ENCODE results near the gene TPCN1.
"Not testable (repeated sequence)": the region's sequence is repeated elsewhere in the genome, so short reads cannot be mapped to it uniquely, and the experiment has no call there.

TPCN1 gene

DNA sequence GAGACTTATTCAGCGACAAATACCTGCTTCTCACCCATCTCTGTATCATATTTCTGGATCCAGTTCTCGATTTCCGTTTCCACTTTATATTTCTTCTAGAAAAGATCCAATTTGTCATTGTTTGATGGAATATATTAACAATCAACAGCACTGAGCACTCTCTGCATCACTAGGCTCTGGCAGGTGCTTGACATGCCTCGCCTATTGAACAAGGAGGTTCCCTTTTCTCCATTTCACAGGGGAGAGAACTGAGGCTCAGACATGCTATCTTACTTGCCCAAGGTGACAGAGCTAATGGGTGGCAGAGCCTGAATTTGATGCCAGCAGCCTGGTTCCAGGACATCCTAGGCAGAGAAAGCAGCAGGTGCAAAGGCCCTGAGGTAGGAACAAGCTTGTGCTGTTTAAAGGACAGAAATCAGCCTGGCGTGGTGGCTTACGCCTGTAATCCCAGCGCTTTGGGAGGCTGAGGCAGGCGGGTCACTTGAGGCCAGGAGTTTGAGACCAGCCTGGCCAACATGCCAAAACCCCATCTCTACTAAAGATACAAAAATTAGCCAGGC, 23.7 kb upstream of the TPCN1 start:
- DNase-seq, result no peak

- no peak for DNase-seq
Measured at GRCh38 chr12:113198296-113198695, 23.0 kb upstream of the TPCN1 start.

DNA sequence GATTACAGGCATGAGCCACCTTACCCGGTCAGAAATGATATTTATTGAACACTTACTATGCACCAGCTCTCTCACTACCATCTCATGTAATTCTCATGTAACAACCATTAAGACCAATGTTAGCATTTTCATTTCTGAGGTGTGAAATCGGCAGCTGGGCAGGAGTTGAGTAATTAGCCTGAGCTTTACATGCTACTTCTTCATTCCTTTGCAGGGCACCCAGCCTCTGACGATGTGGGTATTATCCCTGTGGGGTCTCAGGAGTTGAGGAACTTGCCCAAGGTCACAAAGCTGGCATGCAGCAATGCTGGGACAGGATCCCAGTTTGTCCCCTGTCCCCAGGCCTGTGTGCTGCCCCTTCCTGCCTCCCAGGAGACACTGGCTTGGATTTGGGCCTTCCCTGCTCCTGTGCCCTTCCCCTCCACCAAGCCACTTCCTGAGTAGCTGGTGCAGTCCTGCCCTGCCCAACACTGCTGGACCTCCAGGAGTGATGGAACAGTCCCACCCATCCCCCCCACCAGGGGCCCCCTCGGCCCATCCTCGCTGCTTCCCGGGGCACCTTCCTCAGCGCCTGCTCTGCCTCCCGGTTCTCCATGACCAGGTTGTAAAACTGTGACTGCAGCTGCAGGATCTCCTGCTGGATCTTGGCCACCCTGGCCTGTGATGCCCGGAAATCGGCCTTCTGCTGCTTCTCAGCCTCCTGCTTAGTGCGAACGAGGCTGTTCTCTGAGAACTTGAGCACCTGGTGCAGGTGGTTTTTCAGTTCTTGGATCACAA, 21.1 kb upstream of the TPCN1 start:
- no peak for DNase-seq

DNA sequence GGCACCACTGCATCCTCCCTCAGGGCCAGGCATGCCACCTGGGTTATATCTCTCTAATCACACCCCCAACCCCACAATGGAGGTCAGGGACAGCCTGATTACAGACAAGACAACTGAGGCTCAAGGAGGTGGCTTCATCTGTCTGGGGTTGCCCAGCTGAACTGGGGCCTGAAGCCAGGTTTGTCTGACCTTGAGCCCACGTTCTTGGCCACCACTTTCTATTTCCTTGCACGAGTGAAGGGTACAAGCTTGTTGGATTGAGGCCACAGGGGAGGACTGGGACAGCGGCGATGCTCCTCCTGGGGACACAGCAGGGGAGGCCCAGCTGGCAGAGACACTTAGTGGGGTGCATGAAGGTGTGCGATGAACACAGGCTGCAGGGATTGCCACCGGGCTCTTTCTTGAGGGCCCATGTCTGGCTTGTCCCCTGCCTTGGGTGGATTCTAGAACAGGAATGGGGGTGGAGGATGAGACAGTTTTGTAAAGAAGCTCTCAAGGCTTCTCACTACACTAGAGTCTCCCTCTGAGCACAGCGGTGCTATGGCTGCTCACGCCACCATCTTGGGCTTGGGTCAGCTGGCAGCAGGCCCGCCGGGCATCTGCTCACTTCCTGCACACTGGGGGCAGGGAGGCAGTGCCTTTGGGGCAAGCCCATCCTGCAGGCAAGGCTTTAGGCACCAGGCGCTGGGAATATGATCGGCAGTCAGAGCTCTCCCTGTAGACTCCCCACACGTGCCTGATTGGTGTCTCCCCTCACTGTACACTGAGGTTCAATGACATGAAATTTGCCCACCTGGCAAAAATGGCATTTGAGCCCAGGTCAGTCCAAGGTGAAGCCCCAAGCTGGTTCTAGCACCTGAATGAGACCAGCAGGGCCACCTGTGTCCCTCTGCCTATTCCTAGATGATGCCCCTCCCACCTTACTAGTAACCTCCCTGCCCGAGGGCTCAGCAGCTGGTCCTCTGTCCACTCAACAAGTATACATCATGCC, 19.8 kb upstream of the TPCN1 start:
- no peak for DNase-seq

DNA sequence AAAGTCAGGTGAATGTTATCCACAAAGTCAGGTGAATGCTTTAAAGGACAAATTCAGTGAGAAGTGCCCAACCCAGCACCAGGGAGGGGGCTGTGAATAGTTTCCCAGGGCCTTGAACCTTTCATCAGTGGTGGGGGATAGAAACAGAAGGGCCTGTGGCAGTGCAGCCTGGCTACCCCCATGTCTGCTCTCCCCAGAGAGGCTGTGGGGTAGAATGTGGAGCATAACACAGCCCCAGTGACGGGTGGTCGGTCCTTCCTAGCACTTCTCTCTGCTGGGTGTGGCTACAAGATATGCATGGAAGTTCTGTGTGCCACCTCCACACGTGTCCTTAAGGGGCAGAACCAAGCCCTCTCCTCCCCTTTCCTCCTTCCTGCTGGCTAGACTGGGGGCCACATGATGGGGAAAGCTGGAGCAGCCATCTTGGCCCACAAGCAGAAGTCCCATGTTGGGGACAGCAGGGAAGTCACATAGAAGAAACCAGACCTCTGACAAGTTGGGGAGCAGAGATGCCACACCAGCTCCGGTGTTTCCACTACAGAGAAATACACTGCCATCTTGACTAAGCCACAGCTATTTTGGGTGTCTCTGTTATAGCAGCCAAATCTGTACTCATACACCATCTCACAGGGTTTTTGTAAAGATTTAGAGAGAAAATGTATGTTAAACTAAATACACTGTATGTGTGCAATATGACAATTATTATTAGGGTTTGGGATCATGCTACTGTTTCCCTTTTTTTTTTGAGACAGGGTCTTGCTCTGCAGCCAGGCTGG, 18.8 kb upstream of the TPCN1 start:
- no peak for DNase-seq

- DNase-seq, result no peak
Measured at GRCh38 chr12:113203852-113204760, 17.2 kb upstream of the TPCN1 start.

GRCh38 chr12:113204804-113205203, 16.5 kb upstream of the TPCN1 start:
- no peak for DNase-seq

DNA sequence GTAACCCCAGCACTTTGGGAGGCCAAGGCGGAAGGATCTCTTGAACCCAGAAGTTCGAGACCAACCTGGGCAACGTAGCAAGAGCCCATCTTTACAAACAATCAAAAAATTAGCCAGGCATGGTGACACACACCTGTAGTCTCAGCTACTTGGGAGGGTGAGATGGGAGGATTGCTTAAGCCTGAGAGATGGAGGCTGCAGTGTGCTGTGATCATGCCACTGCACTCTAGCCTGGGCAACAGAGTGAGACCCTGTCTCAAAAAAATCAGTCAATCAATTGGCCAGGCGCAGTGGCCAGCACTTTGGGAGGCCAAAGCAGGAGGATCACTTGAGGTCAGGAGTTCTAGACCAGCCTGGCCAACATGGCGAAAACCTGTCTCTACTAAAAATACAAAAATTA, 14.5 kb upstream of the TPCN1 start:
- not testable (repeated sequence) for DNase-seq

GRCh38 chr12:113207613-113208040, 13.6 kb upstream of the TPCN1 start:
- DNase-seq, result peak; percentile 13

GRCh38 chr12:113208041-113208934, 13.0 kb upstream of the TPCN1 start:
- DNase-seq, result peak; percentile 73

GRCh38 chr12:113211160-113211559, 10.1 kb upstream of the TPCN1 start:
- DNase-seq, result no peak

GRCh38 chr12:113214895-113215400, 6.3 kb upstream of the TPCN1 start:
- no peak for DNase-seq

GRCh38 chr12:113216027-113216426, 5.2 kb upstream of the TPCN1 start:
- DNase-seq, result no peak

GRCh38 chr12:113220593-113221180, 577 bp upstream of the TPCN1 start:
- no peak for DNase-seq

DNA sequence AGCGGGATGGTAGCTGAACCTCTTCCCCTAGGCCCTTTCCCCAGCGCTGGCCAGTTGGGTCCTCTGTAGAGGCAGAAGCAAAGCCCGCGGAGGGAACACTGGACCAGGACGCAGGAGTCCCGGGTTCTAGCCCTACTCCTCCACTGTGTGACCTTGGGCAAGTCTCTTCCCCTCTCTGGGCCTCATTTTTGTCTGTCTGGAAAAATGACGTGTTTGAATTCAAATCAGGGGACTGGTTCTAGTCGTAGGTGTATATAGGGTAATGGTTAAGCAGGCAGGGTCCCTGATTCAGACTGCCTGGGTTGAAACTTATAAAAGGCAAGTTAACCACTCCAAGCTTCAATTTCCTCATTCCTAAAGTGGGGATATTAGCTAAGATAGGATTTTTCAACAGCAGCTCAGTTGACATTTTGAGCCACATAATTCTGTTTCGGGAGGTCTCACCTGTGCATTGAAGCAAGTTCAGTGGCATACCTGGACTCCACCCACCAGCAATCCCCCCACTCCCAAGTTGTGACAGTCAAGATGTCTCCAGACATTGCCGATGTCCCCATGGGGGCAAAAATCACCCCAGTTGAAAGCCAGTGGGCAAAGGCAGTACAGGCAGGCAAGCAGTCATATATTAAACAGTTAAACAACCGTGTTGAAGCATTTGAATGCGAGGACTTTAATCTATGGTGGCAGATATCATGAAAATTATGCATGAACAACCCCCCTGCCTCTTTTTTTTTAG, 899 bp downstream of the TPCN1 start:
- peak; percentile 10 for DNase-seq

GRCh38 chr12:113222730-113223531, 1.7 kb downstream of the TPCN1 start:
- DNase-seq, result no peak

- no peak for DNase-seq
Measured at GRCh38 chr12:113224955-113225354, 3.7 kb downstream of the TPCN1 start.
